GM12878 (cell line): ENCODE results near the gene TMPRSS2. TPM values are rescaled to one million over a fixed set of nuclear protein-coding genes. Genes with fewer than 3 reads are reported as not detected.

Source experiments
- ATAC-seq: fragments of 200-7000 bp; cut with Tn5 transposase; 3 replicates; pipeline ENCODE4 v1.9.1; 2020; ENCODE audit warnings: mild to moderate bottlenecking, moderate library complexity
- BruUV-seq: library from RNA; stranded (reverse); fragments of 400-500 nt; replicated peaks from 2 replicates; lab custom pipeline; 2021; lab: Mats Ljungman, UMichigan
- CTCF ChIA-PET: fragments of 300-600 bp; sonication (Branson Sonifier 250); formaldehyde crosslinking; extraction: SDS; loops from one replicate; lab custom pipeline; 2021; ENCODE audit warnings: inconsistent platforms; lab: Yijun Ruan, JAX
- POLR2A ChIA-PET: fragments of 350-600 bp; formaldehyde crosslinking; extraction: SDS; loops from one replicate; lab custom pipeline; 2021; ENCODE audit warnings: inconsistent platforms; lab: Charles Lee
- RAD21 ChIA-PET: fragments of 300-600 bp; sonication (Branson Sonifier 250); formaldehyde crosslinking; loops from one replicate; lab custom pipeline; 2023; ENCODE audit warnings: antibody characterized with exemption; ENCODE audit not compliant: unreplicated experiment; lab: Charles Lee
- SMC1A ChIA-PET: fragments of 300-600 bp; sonication (Branson Sonifier 250); formaldehyde crosslinking; loops from one replicate; lab custom pipeline; 2023; ENCODE audit not compliant: unreplicated experiment, uncharacterized antibody; lab: Charles Lee
- DNase-seq: peaks from one replicate; pipeline ENCODE4 v3.0.0-alpha.2; 2011; ENCODE audit warnings: low read depth, low spot score
- FAIRE-seq: peaks from 3 replicates; lab custom pipeline; 2011; peaks lifted over from hg19 to GRCh38; lab: Jason Lieb, UNC
- H2AFZ ChIP-seq: 2 replicates; pipeline ENCODE4 v1.6.0; 2011; ENCODE audit warnings: low read depth, low read length, control low read depth; ENCODE audit not compliant: control insufficient read depth
- H3K27ac ChIP-seq: 2 replicates; pipeline ENCODE4 v1.5.1; 2011; ENCODE audit warnings: control low read depth; ENCODE audit not compliant: control insufficient read depth, insufficient read depth
- H3K27me3 ChIP-seq, 2 experiments: replicated peaks in 1 of 2; 2 replicates each; pipeline versions ENCODE4 v1.6.0 to v1.6.1; 2011; ENCODE audit warnings: low read length in 1 of 2; ENCODE audit not compliant: control insufficient read depth in 2 of 2, insufficient read depth in 2 of 2
- H3K36me3 ChIP-seq, 2 experiments: 2 replicates each; pipeline ENCODE4 v1.5.1; 2011; ENCODE audit warnings: low read length in 1 of 2; ENCODE audit not compliant: control insufficient read depth in 2 of 2, insufficient read depth in 2 of 2
- H3K4me1 ChIP-seq: 2 replicates; pipeline ENCODE4 v1.6.1; 2011; ENCODE audit warnings: mild to moderate bottlenecking, low read length, moderate library complexity, mixed read lengths; ENCODE audit not compliant: control insufficient read depth, insufficient read depth
- H3K4me2 ChIP-seq: 2 replicates; pipeline ENCODE4 v1.6.0; 2011; ENCODE audit warnings: control low read depth; ENCODE audit not compliant: control insufficient read depth, insufficient read depth
- H3K4me3 ChIP-seq: fragments of 200-600 bp; sonication (generic); 2 replicates; pipeline ENCODE4 v1.5.1; 2016
- H3K79me2 ChIP-seq: 2 replicates; pipeline ENCODE4 v1.6.0; 2011; ENCODE audit warnings: low read length; ENCODE audit not compliant: control insufficient read depth, insufficient read depth
- H3K9ac ChIP-seq: 2 replicates; pipeline ENCODE4 v1.8.0; 2011; ENCODE audit warnings: low read length, control low read depth, mixed read lengths; ENCODE audit not compliant: control insufficient read depth, insufficient read depth
- H3K9me3 ChIP-seq: replicated peaks from 3 replicates; pipeline ENCODE4 v1.5.1; 2011; ENCODE audit warnings: mild to moderate bottlenecking, low read length; ENCODE audit not compliant: control insufficient read depth, insufficient read depth
- H4K20me1 ChIP-seq: 2 replicates; pipeline ENCODE4 v1.6.0; 2011; ENCODE audit not compliant: control insufficient read depth, insufficient read depth
- GABPA ChIP-seq: IDR thresholded peaks from 2 replicates; pipeline ENCODE4 v1.6.1; 2014; ENCODE audit warnings: antibody characterized with exemption, low read depth, mild to moderate bottlenecking, inconsistent platforms
- JUND ChIP-seq: IDR thresholded peaks from 2 replicates; pipeline ENCODE4 v1.6.1; 2012; ENCODE audit warnings: low read depth, mild to moderate bottlenecking, low read length, improper control_type of control experiment, moderate library complexity
- POLR2A ChIP-seq: IDR thresholded peaks from 2 replicates; pipeline ENCODE4 v1.6.1; 2011; ENCODE audit warnings: low read depth, mild to moderate bottlenecking, low read length
- SRF ChIP-seq, 2 experiments: IDR thresholded peaks; 2 replicates each; pipeline ENCODE4 v1.6.1; 2011; ENCODE audit warnings: low read depth in 2 of 2, low read length in 2 of 2, mild to moderate bottlenecking in 1 of 2, moderate library complexity in 1 of 2
- YY1 ChIP-seq: IDR thresholded peaks from 2 replicates; pipeline ENCODE4 v1.6.1; 2011; ENCODE audit warnings: low read depth, mild to moderate bottlenecking, low read length
- ZNF274 ChIP-seq: IDR thresholded peaks from one replicate; pipeline ENCODE4 v1.8.0; 2011; ENCODE audit not compliant: insufficient read length, insufficient read depth
- WGBS: methylation state at CpG from one replicate; pipeline ENCODE4 v1.1.6; 2016; ENCODE audit warnings: low lambda C conversion rate; ENCODE audit not compliant: insufficient replicate concordance, insufficient coverage; ENCODE audit errors: missing lambda C conversion rate; 5-methylcytosine and 5-hydroxymethylcytosine counted together
- in situ Hi-C: fragments of 300-500 bp; cut with MboI; formaldehyde crosslinking; loops from 9 replicates; pipeline ENCODE4 v1.14.3; 2018; ENCODE audit warnings: mixed read lengths
- intact Hi-C: fragments of 100-400 bp; cut with micrococcal nuclease; formaldehyde crosslinking; loops from one replicate; pipeline ENCODE4 v1.14.2; 2022; ENCODE audit not compliant: unreplicated experiment
- polyA plus RNA-seq, 11 experiments: library from polyadenylated mRNA; depleted of rRNA in 4 of 11; unstranded in 6 of 11; stranded (reverse) in 5 of 11; fragments of >200 nt; fragmentation: Nextera tagmentation in 4 of 11; fragmentation: Illumina TruSeq in 1 of 11; extraction: Ambion mirVana in 4 of 11; extraction: Trizol in 1 of 11; gene quantifications; 1 replicate in 1 of 11; 2 replicates in 10 of 11; pipeline versions ENCODE4 v1.2.1 to v1.2.3, GENCODE V29; 2011 to 2016; ENCODE audit warnings: inconsistent platforms in 2 of 11, missing spikeins in 2 of 11, low read depth in 1 of 11
- total RNA-seq, 4 experiments: library from RNA; depleted of rRNA in 3 of 4; stranded (reverse); fragments of >200 nt in 3 of 4; fragmentation: Illumina TruSeq in 1 of 4; extraction: Trizol in 1 of 4; gene quantifications; 2 replicates each; pipeline versions ENCODE4 v1.2.1 to v1.2.3, GENCODE V29; 2013 to 2021

The TMPRSS2 gene
- total and polyA plus RNA-seq, 10 of the 15 experiments (the other 5 are each of a cell fraction or from before 2014, with no cell fraction given): 0.19 to 0.26 TPM; not detected in 8

DNA sequence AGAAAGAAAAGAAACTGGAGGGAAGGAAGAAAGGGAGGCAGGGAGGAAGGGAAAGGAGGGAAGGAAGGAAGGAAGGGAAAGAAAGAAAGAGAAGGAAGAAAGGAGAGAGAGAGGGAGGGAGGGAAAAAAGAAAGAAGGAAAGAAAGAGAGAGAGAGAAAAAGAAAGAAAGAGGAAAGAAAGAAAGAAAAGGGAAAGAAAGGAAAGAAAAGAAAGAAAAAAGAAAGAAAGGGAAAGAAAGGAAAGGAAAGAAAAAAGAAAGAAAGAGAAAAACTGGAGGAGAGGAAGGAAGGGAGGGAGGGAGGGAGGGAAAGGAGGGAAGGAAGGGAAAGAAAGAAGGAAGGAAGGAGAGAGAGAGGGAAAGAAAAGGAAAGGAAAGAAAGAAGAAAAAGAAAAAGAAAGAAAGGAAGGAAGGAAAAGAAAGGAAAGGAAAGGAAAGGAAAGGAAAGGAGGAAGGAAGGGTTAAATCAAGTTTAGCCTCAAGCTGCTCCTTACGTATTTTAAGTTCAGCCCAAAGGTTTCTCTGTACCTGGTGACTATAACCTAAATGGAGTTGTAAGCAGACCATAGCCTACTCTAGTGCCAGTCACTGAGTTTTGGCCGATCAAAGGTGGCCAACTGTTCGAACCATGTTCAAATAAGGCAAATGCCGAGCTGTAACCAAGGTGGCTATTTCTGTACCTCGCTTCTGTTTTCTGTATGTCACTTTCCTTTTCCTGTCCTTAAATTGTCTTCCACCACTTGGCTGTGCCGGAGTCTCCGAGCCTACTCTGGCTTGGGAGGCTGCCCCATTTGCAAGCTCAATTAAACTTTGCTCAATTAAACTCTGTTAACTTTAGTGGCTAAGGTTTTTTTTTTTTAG is 37.8 kb upstream of the TMPRSS2 start:
- no peaks in the 10 kb centered on the region for H3K27me3 ChIP-seq
- intact Hi-C loops: no loop called here
- H3K27ac ChIP-seq: no peak overlapping the region
- BruUV-seq: no TSS peak
- TF ChIP-seq POLR2A: no peak
- peak in 1 of 2 experiments; percentile 55; a peak in 1 of 4 replicates for TF ChIP-seq SRF (IDR thresholded peaks at IDR 0.05; ENCODE audit: low read depth in 2 of 2, low read length in 2 of 2)
- TF ChIP-seq, all 136 proteins: peak for 1
- H4K20me1 ChIP-seq: no peaks in the 10 kb centered on the region
- peak; percentile 7 for FAIRE-seq
- H3K4me3 ChIP-seq: no peak overlapping the region
- POLR2A ChIA-PET: no interaction called here
- H3K9me3 ChIP-seq: no peaks in the 10 kb centered on the region
- in situ Hi-C loops: no loop called here
- WGBS: 0% methylated on average over 7 of the region's 7 CpGs
- H3K79me2 ChIP-seq: no peaks in the 10 kb centered on the region
- peak; percentile 70 for ATAC-seq
- no peaks in the 10 kb centered on the region for H3K36me3 ChIP-seq
- RAD21 ChIA-PET: no interaction called here
- SMC1A ChIA-PET: interaction anchor here (1.2 kb wide), 1 partner anchor 20 kb away, joined by 3 read pairs; no protein-coding TSS in a partner anchor
- CTCF ChIA-PET: interaction anchor here (0.6 to 1.3 kb wide), 3 partner anchors 20 to 410 kb away, joined by 3 to 4 read pairs (median 3); no protein-coding TSS in a partner anchor
- H2AFZ ChIP-seq: peak overlapping the region; percentile 58
- H3K4me2 ChIP-seq: 0 out of 2 replicates have a peak overlapping the region, but pooled peaks have one; percentile 42
- H3K9ac ChIP-seq: no peak overlapping the region
- H3K4me1 ChIP-seq: no peaks in the 10 kb centered on the region; the same call in 1 of the 2 replicates
- peak; percentile 28 for DNase-seq

DNA sequence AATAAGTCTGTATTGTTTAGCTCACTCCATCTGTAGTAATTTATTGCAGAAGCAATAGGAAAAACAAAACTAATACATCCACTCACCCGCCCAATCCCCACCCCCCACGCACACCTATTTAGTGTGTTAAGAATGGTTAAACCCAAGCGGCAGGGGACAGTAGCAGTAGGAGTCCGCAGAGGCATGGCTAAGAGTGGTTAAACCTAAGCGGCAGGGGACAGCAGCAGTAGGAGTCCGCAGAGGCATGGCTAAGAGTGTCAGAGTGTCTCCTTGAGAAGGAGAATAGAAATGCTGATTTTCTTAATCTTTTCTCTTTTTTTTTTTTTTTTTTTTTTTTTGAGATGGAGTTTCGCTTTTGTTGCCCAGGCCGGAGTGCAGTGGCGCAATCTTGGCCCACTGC is 34.8 kb upstream of the TMPRSS2 start:
- no TSS peak for BruUV-seq
- no peaks in the 10 kb centered on the region; the same call in 1 of the 2 replicates for H3K4me1 ChIP-seq
- no peaks in the 10 kb centered on the region for H3K9me3 ChIP-seq
- no peaks in the 10 kb centered on the region for H3K79me2 ChIP-seq
- DNase-seq: no peak
- CTCF ChIA-PET: no interaction called here
- H3K4me3 ChIP-seq: no peak overlapping the region
- SMC1A ChIA-PET: no interaction called here
- H3K4me2 ChIP-seq: no peak overlapping the region
- H2AFZ ChIP-seq: no peak overlapping the region
- TF ChIP-seq JUND (no peak), YY1 (no peak), GABPA (no peak), ZNF274 (no peak)
- no peaks in the 10 kb centered on the region for H3K36me3 ChIP-seq
- intact Hi-C loops (no loop called here), in situ Hi-C loops (no loop called here)
- POLR2A ChIA-PET: no interaction called here
- H3K9ac ChIP-seq: no peak overlapping the region
- H4K20me1 ChIP-seq: no peaks in the 10 kb centered on the region
- FAIRE-seq: no peak
- WGBS: 87% methylated on average over 6 of the region's 9 CpGs
- H3K27me3 ChIP-seq: peaks cover 0 to 1% of the 10 kb centered on the region in 2 experiments; a peak in 1 of 4 replicates
- ATAC-seq: no peak
- no peak overlapping the region for H3K27ac ChIP-seq
- RAD21 ChIA-PET: no interaction called here
